OCI-M2 (cell line): ENCODE measurements around the gene AQP7.
"Not testable (repeated sequence)": the region's sequence is repeated elsewhere in the genome, so short reads cannot be mapped to it uniquely, and the experiment has no call there.

Source experiments
- DNase-seq: peaks from one replicate; lab custom pipeline; 2025; ENCODE audit not compliant: unreplicated experiment; lab: John Stamatoyannopoulos, UW

Gene AQP7

DNA sequence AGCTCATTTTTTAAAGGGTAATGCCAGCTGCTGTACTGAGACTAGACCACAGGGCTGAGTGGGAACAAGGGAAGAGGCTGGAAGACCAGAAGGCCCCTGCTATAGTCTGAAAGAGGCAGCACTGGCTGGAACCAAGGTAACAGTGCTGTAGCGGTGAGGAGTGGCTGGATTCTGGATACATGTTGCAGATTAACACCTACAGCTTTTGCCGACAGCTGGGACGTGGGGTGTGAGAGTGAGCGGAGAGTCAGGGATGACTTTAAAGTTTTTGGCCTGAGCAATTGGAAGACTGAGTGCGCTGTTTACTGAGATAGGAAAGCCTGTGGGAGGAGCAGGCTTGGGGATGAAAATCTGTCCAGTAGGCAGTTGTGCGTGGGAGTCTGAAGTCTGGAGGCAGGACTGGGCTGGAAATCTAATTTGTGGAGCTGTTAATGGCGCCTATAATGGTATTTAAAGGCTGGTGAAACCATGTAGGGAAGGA is 26.5 kb downstream of the AQP7 start:
- no peak for DNase-seq

DNA sequence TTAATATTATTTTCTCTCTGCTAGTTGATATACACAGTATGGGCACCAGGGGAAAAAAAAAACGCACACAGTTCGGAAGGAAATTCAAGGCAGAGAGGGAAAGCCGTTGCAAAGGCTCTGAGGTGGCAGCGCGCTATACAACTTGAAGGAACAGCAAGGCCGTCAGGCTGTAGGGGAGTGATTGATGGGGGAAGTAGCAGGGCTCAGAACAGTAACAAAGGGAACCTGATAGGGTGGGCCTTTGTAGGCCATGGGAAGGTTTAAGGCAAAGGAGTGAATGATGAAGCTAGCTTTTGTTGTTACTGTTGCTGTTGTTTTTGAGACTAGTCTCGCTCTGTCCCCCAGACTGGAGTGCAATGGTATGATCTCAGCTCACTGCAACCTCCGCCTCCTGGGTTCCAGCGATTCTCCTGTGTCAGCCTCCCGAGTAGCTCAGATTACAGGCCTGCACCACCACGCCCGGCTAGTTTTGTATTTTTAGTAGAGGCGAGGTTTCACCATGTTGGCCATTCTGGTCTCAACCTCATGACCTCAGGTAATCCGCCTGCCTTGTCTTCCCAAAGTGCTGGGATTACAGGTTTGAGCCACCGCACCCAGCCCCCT is 27.0 kb downstream of the AQP7 start:
- DNase-seq = no peak

DNA sequence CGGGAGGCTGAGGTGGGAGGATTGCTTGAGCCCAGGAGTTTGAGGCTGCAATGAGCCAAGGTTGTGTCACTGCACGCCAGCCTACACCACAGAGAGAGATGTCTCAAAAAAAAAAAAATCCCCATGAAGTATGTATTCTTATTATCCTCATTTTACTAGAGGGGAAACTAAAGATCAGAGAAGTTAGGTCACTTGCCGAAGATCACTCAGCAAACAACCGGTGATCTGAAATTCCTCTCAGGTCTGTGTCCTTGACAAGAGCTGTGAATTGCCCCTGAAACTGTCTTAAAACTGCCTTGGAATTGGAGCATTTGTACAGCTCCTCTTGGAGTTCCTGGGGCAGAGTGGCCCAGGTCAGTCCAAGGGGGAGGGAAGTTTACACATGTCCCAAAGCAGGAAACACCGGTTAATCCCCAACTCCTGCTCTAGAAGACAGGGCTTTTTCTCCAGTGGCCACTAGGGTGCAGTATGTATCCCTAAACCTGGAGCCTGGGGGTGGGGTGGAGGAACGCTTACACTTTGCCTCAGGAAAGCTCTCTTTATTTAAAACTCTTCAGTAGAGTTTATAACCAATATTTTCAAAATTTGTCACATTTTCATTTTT is 27.6 kb downstream of the AQP7 start:
- peak; percentile 40 for DNase-seq

DNA sequence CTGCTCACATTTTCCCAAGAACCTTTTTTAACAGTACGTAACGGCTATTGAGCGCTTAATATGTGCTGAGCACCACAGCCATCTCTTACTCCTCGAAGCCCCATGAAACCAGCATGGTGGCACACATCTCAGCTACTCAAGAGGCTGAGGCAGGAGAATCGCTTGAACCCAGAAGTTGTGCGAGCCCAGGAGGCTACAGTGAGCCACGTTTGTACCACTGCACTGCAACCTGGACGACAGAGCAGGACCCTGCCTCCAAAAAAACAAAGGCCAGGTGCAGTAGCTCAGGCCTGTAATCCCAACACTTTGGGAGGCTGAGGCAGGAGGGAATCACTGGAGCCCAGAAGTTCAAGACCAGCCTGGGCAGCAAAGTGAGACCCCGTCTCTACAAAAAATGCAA is 28.2 kb downstream of the AQP7 start:
- no peak for DNase-seq

DNA sequence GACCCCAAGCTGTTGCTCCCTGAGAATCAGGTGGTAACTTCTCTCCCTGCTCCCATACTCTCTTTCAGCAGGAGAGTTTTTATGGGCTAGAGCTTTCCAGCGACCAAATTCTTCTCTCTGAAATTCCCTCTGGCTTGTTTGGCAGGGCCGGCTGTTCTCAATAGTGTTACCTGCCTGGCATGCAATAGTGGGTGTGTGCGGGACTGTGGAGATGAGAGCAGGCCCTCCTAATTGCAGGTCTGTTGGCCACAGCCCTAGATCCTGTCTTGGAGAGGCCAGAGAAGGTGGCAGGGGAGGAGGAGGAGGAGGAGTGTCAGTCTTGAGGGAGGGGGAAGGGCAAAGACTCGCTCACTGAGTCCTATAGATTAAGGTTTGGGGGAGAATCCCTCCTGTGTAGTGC is 29.5 kb downstream of the AQP7 start:
- no peak for DNase-seq

DNA sequence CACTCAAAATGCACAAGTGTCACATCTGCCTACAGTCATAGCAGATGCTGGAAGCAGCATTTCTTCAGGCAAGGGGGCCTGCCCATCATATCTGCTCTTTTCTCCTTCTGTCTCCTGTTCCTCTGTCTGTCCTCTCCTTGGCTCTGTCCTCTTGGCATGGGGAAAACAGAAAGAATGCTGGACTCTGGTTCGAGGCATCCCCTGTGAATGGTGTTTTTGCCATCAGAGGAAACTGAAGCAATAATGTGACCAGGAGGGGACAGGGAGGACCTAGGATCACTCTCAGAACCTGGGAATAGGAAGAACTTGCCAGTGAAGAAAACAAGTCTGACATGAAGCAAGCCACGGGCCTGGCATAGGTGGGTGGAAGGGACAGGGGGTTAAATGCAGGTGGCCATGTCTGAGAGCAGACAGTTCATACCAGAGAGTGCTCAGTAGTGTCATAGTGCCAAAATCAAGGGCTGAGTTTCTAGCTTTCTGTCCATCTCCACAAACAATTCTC is 35.3 kb downstream of the AQP7 start:
- DNase-seq = no peak

DNA sequence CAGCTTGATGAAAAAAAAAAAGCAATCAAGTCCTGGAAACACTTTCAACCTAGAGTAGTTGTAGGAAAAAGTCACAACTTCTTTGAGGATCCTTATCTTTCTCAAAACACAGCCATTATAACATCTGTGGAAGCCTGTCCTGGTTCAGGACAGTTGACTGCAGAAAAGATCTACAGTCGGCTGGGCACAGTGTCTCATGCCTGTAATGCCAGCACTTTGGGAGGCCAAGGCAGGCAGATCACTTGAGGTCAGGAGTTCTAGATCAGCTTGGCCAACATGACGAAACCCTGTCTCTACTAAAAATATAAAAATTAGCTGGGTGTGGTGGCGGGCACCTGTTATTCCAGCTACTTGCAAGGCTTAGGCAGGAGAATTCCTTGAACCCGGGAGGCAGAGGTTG is 37.6 kb downstream of the AQP7 start:
- not testable (repeated sequence) for DNase-seq

DNA sequence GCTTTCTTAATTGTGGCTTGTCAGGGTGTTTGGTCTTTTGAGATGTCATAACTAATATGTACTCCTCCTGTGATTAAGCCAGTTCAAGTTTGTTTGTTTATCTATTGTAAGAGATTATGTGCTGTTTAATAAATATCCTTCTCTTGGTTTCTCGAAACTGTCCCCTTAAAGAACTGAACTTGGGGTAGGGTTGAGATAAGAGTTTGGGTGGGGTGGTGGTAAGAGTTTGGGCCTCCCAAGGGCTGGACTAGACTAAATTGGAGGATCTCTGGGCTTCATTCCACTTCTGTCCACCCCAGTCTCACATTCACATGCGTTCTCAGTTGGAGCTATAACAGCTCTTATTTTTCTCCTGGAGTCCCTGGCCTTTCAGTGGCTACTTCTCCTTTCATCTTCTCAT is 38.2 kb downstream of the AQP7 start:
- DNase-seq = no peak

DNA sequence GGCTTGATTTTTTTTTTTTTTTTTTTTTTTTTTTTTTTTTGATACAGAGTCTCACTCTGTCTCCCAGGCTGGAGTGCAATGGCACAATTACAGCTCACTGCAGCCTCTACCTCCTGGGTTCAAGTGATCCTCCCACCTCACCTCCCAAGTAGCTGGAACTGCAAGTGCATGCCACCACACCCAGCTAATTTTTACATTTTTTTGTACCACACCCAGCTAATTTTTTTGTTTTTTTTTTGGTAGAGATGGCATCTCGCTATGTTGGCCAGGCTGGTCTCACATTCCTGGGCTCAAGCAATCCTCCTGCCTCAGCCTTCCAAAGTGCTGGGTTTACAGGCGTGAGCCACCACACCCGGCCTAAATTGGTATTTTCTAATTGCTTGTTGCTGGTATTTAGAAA is 43.7 kb downstream of the AQP7 start:
- DNase-seq = not testable (repeated sequence)

DNA sequence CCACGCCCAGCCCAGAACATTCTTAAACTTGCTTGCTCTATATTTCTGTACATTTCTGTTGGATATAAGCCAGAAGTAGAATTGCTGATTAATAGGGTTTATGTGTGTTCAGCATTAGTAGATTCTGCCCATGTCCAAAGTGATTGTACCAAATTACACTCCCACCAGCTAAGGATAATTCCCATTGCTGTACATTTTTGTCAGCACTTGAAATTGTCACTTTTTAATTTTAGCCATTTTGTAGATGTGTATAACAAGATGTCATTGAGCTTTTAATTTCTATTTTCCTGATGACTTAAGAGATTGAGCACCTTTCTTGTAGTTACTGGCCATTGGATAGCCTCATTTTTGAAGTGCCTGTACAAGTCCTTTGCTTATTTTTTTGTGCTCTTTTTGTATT is 46.4 kb downstream of the AQP7 start:
- no peak for DNase-seq

DNA sequence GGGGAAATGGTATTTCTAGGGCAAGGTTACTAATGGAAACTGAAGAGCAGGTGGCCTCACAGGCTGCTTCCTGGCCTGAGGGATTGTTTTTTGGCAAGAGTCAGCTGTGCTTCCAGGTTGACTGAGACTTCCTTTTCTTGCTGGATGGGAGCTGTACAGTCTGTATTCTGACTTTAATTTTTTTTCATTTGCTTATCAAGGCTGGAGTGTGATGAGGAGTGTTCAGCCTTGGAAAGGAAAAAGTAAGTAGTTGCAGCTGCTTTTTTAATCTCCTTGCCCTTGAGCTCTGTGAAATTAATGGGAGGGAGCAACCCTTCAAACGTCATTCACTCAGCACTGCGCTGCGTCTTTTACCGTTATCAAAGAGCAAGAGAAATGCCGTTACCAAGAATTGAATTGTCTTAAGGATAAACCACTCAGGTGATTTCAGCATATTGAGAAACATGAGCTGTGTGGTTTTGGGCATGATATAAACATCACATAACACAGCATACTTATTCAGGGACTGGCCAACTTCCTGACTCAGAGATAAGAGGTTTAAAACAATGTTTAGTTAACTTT is 47.6 kb downstream of the AQP7 start:
- no peak for DNase-seq

DNA sequence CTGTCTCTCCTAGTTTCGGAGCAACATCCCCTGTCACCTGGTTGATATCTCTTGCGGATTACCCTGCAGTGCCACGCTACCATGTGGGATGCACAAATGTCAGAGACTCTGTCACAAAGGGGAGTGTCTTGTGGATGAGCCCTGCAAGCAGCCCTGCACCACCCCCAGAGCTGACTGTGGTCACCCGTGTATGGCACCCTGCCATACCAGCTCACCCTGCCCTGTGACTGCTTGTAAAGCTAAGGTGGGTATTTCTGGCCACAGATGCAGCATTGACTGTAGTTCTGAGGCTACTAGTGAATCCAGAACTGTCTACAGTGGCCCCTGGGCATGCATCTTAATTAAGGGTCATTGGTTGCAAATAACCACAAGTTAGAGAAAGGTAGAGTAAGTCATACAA is 50.8 kb downstream of the AQP7 start:
- no peak for DNase-seq

DNA sequence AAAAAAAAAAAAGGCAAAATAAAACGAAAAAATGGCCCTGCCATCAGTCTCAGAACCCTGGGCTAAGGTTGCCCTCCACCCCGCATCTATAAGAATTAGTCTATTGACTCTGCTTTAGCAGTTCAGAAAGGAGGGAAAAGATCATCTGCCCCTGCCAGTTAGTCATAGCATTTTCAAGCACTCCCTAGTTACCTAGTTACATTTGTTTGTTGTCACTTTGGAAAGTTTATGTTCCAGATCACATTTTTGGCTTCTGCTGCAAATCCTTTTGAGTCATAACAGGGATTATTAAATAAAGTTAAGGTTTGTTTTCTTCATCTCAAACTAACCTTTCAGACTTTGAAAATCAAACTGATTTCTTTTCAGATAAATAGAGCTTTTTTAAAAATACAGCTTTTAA is 52.1 kb downstream of the AQP7 start:
- DNase-seq = no peak

DNA sequence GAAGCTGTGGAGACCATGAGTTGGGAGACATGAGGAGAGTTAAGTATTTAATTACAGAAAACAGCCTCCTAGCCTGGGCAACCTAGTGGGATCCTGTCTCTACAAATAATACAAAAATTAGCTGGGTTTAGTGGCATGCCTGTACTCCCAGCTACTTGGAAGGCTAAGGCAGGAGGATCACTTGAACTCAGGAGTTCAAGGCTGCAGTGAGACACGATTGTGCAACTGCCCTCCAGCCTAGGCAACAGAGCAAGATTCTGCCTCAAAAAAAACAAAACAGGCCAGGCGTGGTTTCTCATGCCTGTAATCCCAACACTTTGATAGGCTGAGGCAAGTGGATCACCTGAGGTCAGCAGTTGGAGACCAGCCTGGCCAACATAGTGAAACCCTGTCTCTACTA is 52.6 kb downstream of the AQP7 start:
- no peak for DNase-seq

DNA sequence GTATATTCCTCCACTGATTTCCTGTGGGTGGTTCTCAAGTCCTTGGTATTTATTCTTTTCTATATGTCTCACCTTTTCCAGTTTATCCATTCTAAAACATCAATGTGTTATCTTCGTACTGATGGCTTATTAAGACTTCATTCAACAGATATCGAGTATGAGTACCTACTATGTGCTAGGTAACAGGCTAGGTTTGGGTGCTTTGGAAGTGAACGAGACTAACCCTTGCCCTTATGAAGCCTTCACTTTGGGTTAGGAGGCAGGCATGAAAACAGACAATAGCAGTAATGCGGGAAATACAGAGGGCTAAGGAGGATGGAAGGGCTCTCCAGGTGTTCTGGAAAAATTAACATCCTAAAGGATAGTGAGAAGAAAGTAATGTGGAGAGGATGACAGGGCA is 53.4 kb downstream of the AQP7 start:
- no peak for DNase-seq

DNA sequence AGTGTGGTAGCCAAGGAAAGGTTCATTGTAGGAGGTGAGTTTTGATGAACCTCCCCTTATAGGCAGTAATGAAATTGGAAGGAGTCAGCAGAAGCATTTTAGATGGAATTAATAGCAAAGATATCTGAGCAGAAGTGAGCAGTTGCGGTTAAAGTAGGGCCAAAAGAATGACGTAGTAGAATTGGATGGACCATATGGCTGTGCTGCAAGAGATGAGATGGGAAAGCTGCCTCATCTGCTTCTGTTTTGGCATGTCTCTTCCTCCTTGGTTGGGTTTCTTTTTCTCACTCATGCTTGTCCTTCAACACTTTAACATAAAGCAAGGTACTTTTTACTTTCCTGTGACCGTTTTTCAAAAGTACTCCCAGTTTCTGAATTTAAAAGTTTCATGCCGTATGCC is 55.8 kb downstream of the AQP7 start:
- DNase-seq = no peak

DNA sequence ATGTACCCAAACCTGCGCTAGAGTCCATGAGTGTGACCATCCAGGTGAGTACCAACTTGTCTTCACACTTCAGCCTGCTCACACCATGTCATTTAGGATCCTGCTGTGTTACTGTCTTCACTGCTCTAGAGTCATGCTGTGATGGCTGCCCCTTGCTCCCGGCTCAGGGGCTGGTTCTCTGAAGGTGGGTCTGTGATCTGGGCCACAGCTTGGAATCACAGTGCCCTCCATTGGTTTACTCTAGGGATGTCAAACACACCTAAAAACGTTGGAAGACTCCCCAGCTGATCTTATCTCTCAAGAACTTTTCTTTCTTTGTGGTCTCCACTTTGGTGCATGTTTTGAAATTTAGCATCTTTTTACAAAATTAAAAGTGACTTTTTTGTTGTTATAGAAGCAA is 58.2 kb downstream of the AQP7 start:
- DNase-seq = no peak

DNA sequence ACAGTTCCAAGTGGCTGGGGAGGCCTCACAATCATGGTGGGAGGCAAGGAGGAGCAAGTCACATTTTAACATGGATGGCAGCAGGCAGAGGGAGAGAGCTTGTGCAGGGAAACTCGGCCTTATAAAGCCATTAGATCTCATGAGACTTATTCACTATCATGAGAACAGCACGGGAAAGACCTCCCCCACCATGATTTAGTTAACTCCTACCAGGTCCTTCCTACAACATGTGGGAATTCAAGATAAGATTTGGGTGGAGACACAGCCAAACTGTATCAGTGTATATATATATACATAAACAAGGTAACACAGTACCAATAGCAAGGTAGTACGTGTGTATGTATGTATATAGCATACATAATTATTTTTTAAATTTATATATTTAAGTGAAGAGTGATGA is 61.2 kb downstream of the AQP7 start:
- DNase-seq = no peak

DNA sequence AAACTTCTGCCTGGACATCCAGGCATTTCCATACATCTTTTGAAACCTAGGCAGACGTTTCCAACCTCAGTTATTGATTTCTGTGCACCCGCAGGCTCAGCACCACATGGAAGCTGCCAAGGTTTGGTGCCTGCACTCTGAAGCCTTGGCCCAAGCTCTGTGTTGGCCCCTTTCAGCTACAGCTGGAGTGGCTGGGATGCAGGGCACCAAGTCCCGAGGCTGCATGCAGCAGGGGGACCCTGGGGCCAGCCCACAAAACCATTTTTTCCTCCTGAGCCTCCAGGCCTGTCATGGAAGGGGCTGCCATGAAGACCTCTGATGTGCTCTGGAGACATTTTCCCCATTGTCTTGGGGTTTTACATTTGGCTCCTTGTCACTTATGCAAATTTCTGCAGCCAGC is 62.2 kb downstream of the AQP7 start:
- no peak for DNase-seq
